ENCODE data around the gene SLC11A1.

SLC11A1 gene

DNA sequence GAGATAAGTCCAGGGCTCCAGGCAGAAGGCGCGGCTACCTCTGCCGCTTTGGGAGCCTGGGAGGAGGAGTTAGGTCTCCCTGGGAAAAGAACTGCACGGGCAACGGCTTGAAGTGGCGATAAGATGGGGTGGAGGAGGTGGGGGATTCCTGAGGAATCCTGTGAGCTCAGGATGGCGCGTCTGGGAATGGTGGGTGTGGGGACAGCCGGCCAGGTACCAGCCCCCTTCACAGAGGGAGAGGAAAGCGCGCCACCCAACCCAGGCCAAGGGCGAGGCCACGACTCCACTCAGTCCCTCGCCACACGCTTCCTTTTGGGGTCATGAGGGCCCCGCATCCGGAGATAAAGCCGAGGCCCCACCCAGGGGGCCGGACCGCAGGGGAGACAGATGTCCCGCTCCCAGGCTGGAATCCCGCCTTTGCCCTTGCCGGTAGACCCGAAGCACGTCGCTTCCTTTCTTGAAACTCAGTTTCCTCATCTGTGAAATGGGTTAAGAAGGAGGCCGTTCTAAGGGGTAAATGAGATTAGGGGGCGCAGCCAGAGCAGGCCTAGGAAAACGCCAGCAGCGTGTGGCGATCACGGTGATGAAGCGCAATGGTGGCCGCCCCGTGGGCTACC is 15.9 kb downstream of the SLC11A1 start:
- Histone ChIP-seq H3K27ac (peak overlapping the region; percentile 100), H3K4me3 (peak overlapping the region; percentile 91 to 99), H3K36me3 (peaks cover 9 to 26% (median 20%) of the 10 kb centered on the region in 3 donors), H3K9me3 (no peaks in the 10 kb centered on the region), H3K27me3 (no peaks in the 10 kb centered on the region), H3K4me1 (peaks cover 0 to 40% (median 29%) of the 10 kb centered on the region in 4 donors)
- peak; percentile 79 to 91 for DNase-seq
- TF ChIP-seq, protein P1, sequence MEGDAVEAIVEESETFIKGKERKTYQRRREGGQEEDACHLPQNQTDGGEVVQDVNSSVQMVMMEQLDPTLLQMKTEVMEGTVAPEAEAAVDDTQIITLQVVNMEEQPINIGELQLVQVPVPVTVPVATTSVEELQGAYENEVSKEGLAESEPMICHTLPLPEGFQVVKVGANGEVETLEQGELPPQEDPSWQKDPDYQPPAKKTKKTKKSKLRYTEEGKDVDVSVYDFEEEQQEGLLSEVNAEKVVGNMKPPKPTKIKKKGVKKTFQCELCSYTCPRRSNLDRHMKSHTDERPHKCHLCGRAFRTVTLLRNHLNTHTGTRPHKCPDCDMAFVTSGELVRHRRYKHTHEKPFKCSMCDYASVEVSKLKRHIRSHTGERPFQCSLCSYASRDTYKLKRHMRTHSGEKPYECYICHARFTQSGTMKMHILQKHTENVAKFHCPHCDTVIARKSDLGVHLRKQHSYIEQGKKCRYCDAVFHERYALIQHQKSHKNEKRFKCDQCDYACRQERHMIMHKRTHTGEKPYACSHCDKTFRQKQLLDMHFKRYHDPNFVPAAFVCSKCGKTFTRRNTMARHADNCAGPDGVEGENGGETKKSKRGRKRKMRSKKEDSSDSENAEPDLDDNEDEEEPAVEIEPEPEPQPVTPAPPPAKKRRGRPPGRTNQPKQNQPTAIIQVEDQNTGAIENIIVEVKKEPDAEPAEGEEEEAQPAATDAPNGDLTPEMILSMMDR (IDR thresholded peaks at IDR 0.05), result no peak
- intact Hi-C loops (cut with DNase I; ENCODE audit: low total_unique reads), result loop anchor here (5.0 kb wide), 1 partner anchor 111 kb away; no protein-coding TSS in a partner anchor

DNA sequence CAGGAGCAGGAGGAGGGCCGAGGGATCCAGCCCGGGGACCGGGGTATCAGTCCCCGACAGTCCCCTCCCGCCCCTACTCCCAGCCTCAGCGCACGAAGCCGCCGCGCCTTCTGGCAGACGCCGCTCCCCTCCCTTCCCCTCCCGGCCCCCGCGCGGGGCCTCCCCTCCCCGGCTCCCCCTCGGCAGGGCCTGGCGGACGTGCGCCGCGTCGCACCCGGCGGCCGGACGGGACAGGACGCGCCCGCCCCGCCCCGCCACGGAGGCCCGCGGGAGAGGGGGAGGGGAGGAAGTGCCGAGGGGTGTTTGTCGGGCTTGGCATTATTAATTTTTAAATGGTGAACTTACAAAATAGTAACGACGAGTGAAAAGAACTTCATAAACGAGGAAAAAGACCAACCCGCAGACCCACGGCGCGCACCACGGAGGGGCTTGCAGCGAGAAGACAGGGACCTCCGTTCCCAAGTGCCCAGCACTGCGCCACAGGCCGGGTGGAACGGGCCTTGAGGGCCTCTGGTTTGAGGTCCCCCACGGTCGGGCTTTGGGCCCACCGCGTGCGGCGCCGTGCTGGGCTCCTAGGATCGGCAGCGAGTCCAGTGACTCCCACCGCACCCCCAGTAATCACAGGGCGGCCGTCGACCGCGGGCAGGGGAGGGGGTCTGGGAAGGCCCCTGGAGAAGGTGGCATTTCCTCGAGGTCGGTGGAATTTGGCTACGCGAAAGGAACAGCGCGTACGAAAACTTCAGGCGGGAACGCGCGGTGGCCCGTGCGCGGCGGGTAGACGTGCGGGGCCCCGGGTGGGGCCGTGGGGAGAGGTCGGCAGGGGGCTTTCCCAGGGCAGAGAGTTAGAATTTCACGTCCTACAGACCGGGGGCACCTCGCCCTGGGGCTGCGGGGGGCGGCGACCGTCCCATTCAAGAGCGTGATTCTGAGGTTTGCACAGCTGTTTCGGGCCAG is 16.6 kb downstream of the SLC11A1 start:
- H3K27ac ChIP-seq, result peak overlapping the region; percentile 100
- intact Hi-C loops (cut with DNase I; ENCODE audit: low total_unique reads), result loop anchor here (5.0 kb wide), 1 partner anchor 111 kb away; no protein-coding TSS in a partner anchor
- H3K9me3 ChIP-seq, result no peaks in the 10 kb centered on the region
- H3K36me3 ChIP-seq, result peaks cover 16 to 34% (median 27%) of the 10 kb centered on the region in 3 donors
- H3K4me3 ChIP-seq, result peak overlapping the region; percentile 91 to 99
- H3K4me1 ChIP-seq, result peaks cover 0 to 44% (median 32%) of the 10 kb centered on the region in 4 donors
- H3K27me3 ChIP-seq, result no peaks in the 10 kb centered on the region
- TF ChIP-seq, protein P1 (IDR thresholded peaks at IDR 0.05), result no peak
- DNase-seq, result peak; percentile 83 to 96

- Histone ChIP-seq H3K36me3 (peaks cover 20 to 42% (median 36%) of the 10 kb centered on the region in 3 donors), H3K4me3 (peak within 1 kb of the TSS; percentile 91 to 99), H3K4me1 (peaks cover 0 to 49% (median 38%) of the 10 kb centered on the region in 4 donors), H3K27me3 (no peaks in the 10 kb centered on the region), H3K27ac (peak within 1 kb of the TSS; percentile 100), H3K9me3 (no peaks in the 10 kb centered on the region)
- intact Hi-C loops (cut with DNase I; ENCODE audit: low total_unique reads), result loop anchor here (5.0 kb wide), 1 partner anchor 112 kb away; no protein-coding TSS in a partner anchor
- TF ChIP-seq, protein P1 (IDR thresholded peaks at IDR 0.05), result peak in 1 of 2 experiments; percentile 21
- DNase-seq, result peak; percentile 97 to 98
These were observed 17.5 kb downstream of the SLC11A1 start, which contains the start of gene CTDSP1 for GRCh38 chr2:218399391-218400166. Gene CTDSP1 (plus strand): TSS chr2:218399868. CDS start chr2:218400091, 223 bp downstream.

GRCh38 chr2:218400167-218400929 is 18.3 kb downstream of the SLC11A1 start:
- Histone ChIP-seq H3K4me1 (peaks cover 0 to 55% (median 42%) of the 10 kb centered on the region in 4 donors), H3K9me3 (no peaks in the 10 kb centered on the region), H3K36me3 (peaks cover 23 to 50% (median 40%) of the 10 kb centered on the region in 3 donors), H3K27me3 (no peaks in the 10 kb centered on the region), H3K4me3 (peak overlapping the region; percentile 91 to 99), H3K27ac (peak overlapping the region; percentile 100)
- intact Hi-C loops (cut with DNase I; ENCODE audit: low total_unique reads), result no loop called here
- peak; percentile 51 to 80 for DNase-seq
- TF ChIP-seq, protein P1 (IDR thresholded peaks at IDR 0.05), result no peak
